ENCODE data around the gene TNRC6B.

TNRC6B gene

GRCh38 chr22:40243891-40244290 lies 66.2 kb downstream of the TNRC6B start:
- DNase-seq: no peak

- DNase-seq: no peak
These were observed 66.9 kb downstream of the TNRC6B start for GRCh38 chr22:40244586-40244985.

GRCh38 chr22:40247976-40248375 lies 70.3 kb downstream of the TNRC6B start:
- no peak for DNase-seq

GRCh38 chr22:40249286-40249685 lies 71.6 kb downstream of the TNRC6B start:
- no peak for DNase-seq

GRCh38 chr22:40250608-40251007 lies 72.9 kb downstream of the TNRC6B start:
- DNase-seq: no peak

- no peak for DNase-seq
These were observed 73.4 kb downstream of the TNRC6B start for GRCh38 chr22:40251106-40251505.

GRCh38 chr22:40252146-40252545 lies 74.4 kb downstream of the TNRC6B start:
- DNase-seq: no peak

GRCh38 chr22:40256516-40256915 lies 78.8 kb downstream of the TNRC6B start:
- DNase-seq: no peak

GRCh38 chr22:40258017-40258416 lies 80.3 kb downstream of the TNRC6B start:
- DNase-seq: no peak

- no peak for DNase-seq
These were observed 80.8 kb downstream of the TNRC6B start for GRCh38 chr22:40258501-40258915.

- no peak for DNase-seq
These were observed 84.1 kb downstream of the TNRC6B start for GRCh38 chr22:40261783-40262182.

GRCh38 chr22:40263191-40263590 lies 85.5 kb downstream of the TNRC6B start:
- DNase-seq: no peak

GRCh38 chr22:40265783-40266182 lies 88.1 kb downstream of the TNRC6B start:
- no peak for DNase-seq

- no peak for DNase-seq
These were observed 92.3 kb downstream of the TNRC6B start for GRCh38 chr22:40270031-40270430.

- DNase-seq: no peak
These were observed 93.1 kb downstream of the TNRC6B start for GRCh38 chr22:40270748-40271373.

GRCh38 chr22:40271440-40271839 lies 93.7 kb downstream of the TNRC6B start:
- no peak for DNase-seq

GRCh38 chr22:40273319-40273718 lies 95.6 kb downstream of the TNRC6B start:
- no peak for DNase-seq

- no peak for DNase-seq
These were observed 99.5 kb downstream of the TNRC6B start for GRCh38 chr22:40276996-40277823.

- no peak for DNase-seq
These were observed 101.3 kb downstream of the TNRC6B start for GRCh38 chr22:40279017-40279416.

- DNase-seq: peak; percentile 59
These were observed 104.0 kb downstream of the TNRC6B start for GRCh38 chr22:40281717-40282116.

GRCh38 chr22:40285513-40285912 lies 107.8 kb downstream of the TNRC6B start:
- DNase-seq: no peak

- no peak for DNase-seq
These were observed 112.3 kb downstream of the TNRC6B start for GRCh38 chr22:40289991-40290459.

GRCh38 chr22:40290516-40290915 lies 112.8 kb downstream of the TNRC6B start:
- DNase-seq: no peak

GRCh38 chr22:40294696-40295095 lies 117.0 kb downstream of the TNRC6B start:
- no peak for DNase-seq
